ENCODE measurements around the gene HHAT. TPM values are rescaled to one million over a fixed set of nuclear protein-coding genes. Genes with fewer than 3 reads are reported as not detected.
A peak's percentile ranks its signal among the peaks of the same experiment; 100 is the strongest.

HHAT gene
- total RNA-seq, 2 donors from 2014 or later: 1.6 to 2.0 TPM

DNA sequence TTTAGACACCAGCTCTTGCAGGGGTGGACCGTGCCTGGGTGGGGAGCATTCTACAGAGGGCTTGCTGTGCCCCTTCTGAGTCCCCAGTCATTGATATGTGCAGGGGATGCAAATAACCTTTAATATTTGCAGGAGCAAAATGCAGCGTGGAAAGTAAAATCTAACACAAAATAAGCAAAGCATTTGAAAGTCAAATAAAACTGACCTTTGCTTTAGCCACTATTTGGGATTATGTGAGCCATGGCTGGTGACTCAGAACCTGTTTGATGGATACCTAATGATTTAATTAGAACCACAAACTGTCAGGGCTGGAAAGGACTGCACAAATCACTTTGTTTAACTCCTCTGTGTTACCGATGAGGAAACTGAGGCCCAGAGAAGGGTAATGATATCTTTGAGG, 377.5 kb downstream of the HHAT start:
- DNase-seq (ENCODE audit: low spot score): no peak
- no peaks in the 10 kb centered on the region for H3K4me1 ChIP-seq
- H3K4me3 ChIP-seq: no peak overlapping the region
- no peak overlapping the region for H3K27ac ChIP-seq
- H3K9me3 ChIP-seq: no peaks in the 10 kb centered on the region
- no peaks in the 10 kb centered on the region for H3K36me3 ChIP-seq
- no peaks in the 10 kb centered on the region for H3K27me3 ChIP-seq
- TF ChIP-seq CTCF (IDR thresholded peaks at IDR 0.05): no peak

GRCh38 chr1:210707300-210708240, 378.9 kb downstream of the HHAT start:
- Histone ChIP-seq H3K27ac (no peak overlapping the region), H3K27me3 (no peaks in the 10 kb centered on the region), H3K9me3 (no peaks in the 10 kb centered on the region), H3K4me3 (no peak overlapping the region), H3K36me3 (no peaks in the 10 kb centered on the region), H3K4me1 (no peaks in the 10 kb centered on the region)
- TF ChIP-seq CTCF (IDR thresholded peaks at IDR 0.05): no peak
- no peak for DNase-seq (ENCODE audit: low spot score)

DNA sequence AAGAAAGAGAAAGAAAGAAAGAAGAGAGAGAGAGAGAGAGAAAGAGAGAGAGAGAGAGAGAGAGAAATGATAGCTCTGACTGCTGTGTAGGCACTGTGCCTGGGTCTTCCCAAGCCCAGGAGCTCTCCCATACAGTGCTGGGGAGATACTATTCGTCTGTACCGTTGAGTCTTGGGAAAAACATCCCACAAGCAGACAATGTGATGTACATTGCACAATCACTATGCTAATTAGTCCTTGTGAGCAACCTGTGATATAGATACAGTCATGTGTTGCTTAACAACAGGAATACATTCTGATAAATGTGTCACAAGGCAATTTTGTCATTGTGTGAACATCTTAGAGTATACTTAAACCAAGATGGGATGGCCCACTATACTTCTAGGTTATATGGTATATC, 381.0 kb downstream of the HHAT start:
- no peak for TF ChIP-seq CTCF (IDR thresholded peaks at IDR 0.05)
- Histone ChIP-seq H3K4me3 (no peak overlapping the region), H3K27ac (no peak overlapping the region), H3K27me3 (no peaks in the 10 kb centered on the region), H3K9me3 (no peaks in the 10 kb centered on the region), H3K36me3 (no peaks in the 10 kb centered on the region), H3K4me1 (no peaks in the 10 kb centered on the region)
- no peak for DNase-seq (ENCODE audit: low spot score)

GRCh38 chr1:210711825-210712612, 383.3 kb downstream of the HHAT start:
- Histone ChIP-seq H3K9me3 (no peaks in the 10 kb centered on the region), H3K4me1 (no peaks in the 10 kb centered on the region), H3K36me3 (no peaks in the 10 kb centered on the region), H3K4me3 (no peak overlapping the region), H3K27ac (no peak overlapping the region), H3K27me3 (no peaks in the 10 kb centered on the region)
- no peak for DNase-seq (ENCODE audit: low spot score)
- peak in 1 of 2 donors; percentile 47 for TF ChIP-seq CTCF (IDR thresholded peaks at IDR 0.05)

- Histone ChIP-seq H3K27me3 (no peaks in the 10 kb centered on the region), H3K9me3 (no peaks in the 10 kb centered on the region), H3K27ac (no peak overlapping the region), H3K36me3 (no peaks in the 10 kb centered on the region), H3K4me3 (no peak overlapping the region), H3K4me1 (no peaks in the 10 kb centered on the region)
- no peak for DNase-seq (ENCODE audit: low spot score)
- TF ChIP-seq CTCF (IDR thresholded peaks at IDR 0.05): no peak
Observed at GRCh38 chr1:210715072-210715471, 386.4 kb downstream of the HHAT start.

Measured in right atrium auricular region (tissue), 2 donors.